ENCODE measurements around the gene RAB11A. TPM values are rescaled to one million over a fixed set of nuclear protein-coding genes. Genes with fewer than 3 reads are reported as not detected.

RAB11A gene
- total RNA-seq, 1 experiment from 2014 or later = 263 TPM

DNA sequence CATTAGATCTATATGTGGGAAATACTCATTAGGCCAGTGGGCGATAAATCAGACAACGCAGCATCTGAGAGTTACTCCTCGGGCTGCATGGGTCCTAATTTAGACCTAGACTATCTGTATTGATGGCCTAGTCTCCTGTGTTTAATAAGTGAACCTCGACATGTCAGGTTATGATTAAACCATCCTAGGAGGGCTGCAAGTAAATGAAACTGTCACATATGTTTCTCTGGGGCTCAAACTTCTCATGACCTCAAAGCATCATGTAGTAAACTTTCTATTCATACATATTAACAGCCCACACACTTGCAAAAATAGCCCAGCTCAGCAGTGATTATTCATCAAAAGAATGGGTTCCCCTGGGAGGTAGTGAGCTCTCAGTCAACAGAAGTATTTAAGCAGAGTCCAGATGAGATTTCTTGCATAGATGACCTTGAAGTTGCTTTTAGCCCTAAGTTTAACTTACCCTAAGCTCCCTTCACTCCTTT is 51.6 kb downstream of the RAB11A start:
- CTCF ChIA-PET = no interaction called here
- no peaks in the 10 kb centered on the region for H3K4me1 ChIP-seq (ENCODE audit: control insufficient read depth, insufficient read depth, low read length)
- in situ Hi-C loops (cut with HindIII; ENCODE audit: low pct_unique_long_range_greater_than_20kb, low sequenced_read_pairs) = no loop called here
- no peaks in the 10 kb centered on the region for H3K27me3 ChIP-seq (ENCODE audit: control insufficient read depth, insufficient read depth, low read length)
- no peak overlapping the region for H3K4me3 ChIP-seq (ENCODE audit: low read depth in 2 of 2, low read length in 2 of 2)
- ATAC-seq (no peak), DNase-seq (ENCODE audit: low read depth, low spot score) (no peak)
- TF ChIP-seq POLR2AphosphoS5 (IDR thresholded peaks at IDR 0.05; ENCODE audit: low read depth, low read length) (no peak), SIN3A (IDR thresholded peaks at IDR 0.05; ENCODE audit: borderline replicate concordance, insufficient read depth, low read depth, low read length) (no peak), REST (IDR thresholded peaks at IDR 0.05; ENCODE audit: insufficient read depth in 1 of 2, low read depth in 2 of 2, low read length in 1 of 2) (no peak), TCF7L2 (IDR thresholded peaks at IDR 0.05; ENCODE audit: low read depth, low read length) (no peak)
- TF ChIP-seq, protein P1, sequence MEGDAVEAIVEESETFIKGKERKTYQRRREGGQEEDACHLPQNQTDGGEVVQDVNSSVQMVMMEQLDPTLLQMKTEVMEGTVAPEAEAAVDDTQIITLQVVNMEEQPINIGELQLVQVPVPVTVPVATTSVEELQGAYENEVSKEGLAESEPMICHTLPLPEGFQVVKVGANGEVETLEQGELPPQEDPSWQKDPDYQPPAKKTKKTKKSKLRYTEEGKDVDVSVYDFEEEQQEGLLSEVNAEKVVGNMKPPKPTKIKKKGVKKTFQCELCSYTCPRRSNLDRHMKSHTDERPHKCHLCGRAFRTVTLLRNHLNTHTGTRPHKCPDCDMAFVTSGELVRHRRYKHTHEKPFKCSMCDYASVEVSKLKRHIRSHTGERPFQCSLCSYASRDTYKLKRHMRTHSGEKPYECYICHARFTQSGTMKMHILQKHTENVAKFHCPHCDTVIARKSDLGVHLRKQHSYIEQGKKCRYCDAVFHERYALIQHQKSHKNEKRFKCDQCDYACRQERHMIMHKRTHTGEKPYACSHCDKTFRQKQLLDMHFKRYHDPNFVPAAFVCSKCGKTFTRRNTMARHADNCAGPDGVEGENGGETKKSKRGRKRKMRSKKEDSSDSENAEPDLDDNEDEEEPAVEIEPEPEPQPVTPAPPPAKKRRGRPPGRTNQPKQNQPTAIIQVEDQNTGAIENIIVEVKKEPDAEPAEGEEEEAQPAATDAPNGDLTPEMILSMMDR (IDR thresholded peaks at IDR 0.05) = no peak
- H3K27ac ChIP-seq (ENCODE audit: low read length) = no peak overlapping the region
- POLR2A ChIA-PET = no interaction called here
- BruUV-seq (replicated peaks) = no TSS peak
- H3K9me3 ChIP-seq (ENCODE audit: control insufficient read depth, insufficient read depth, low read depth, low read length) = no peaks in the 10 kb centered on the region
- intact Hi-C loops (cut with micrococcal nuclease; ENCODE audit: unreplicated experiment) = no loop called here
- H3K36me3 ChIP-seq (ENCODE audit: control insufficient read depth, insufficient read depth, low read length) = no peaks in the 10 kb centered on the region

DNA sequence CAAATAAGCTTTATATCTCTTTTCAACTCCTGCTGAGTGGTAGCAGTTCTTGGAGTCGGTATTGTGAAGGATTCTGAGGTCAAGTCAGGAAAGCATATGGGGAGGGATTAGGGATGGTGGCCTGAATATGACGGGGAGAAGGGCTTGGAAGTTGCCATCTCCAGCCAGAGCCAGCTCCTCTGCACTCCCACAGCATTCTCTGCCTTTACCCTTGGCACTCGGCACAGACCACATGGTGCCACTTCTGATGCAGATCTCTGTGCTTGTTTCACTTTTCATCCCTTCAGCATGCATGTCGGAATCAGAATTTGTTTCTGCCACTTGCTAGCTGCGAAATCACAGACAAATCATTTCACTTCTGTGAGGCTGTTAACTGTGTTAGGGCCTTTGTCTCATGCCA is 52.5 kb downstream of the RAB11A start:
- Histone ChIP-seq H3K36me3 (ENCODE audit: control insufficient read depth, insufficient read depth, low read length) (no peaks in the 10 kb centered on the region), H3K9me3 (ENCODE audit: control insufficient read depth, insufficient read depth, low read depth, low read length) (no peaks in the 10 kb centered on the region), H3K4me3 (ENCODE audit: low read depth in 2 of 2, low read length in 2 of 2) (no peak overlapping the region), H3K27me3 (ENCODE audit: control insufficient read depth, insufficient read depth, low read length) (no peaks in the 10 kb centered on the region), H3K27ac (ENCODE audit: low read length) (no peak overlapping the region), H3K4me1 (ENCODE audit: control insufficient read depth, insufficient read depth, low read length) (no peaks in the 10 kb centered on the region)
- intact Hi-C loops (cut with micrococcal nuclease; ENCODE audit: unreplicated experiment) (no loop called here), in situ Hi-C loops (cut with HindIII; ENCODE audit: low pct_unique_long_range_greater_than_20kb, low sequenced_read_pairs) (no loop called here)
- ATAC-seq = no peak
- TF ChIP-seq REST (IDR thresholded peaks at IDR 0.05; ENCODE audit: insufficient read depth in 1 of 2, low read depth in 2 of 2, low read length in 1 of 2) (no peak), POLR2AphosphoS5 (IDR thresholded peaks at IDR 0.05; ENCODE audit: low read depth, low read length) (no peak), TCF7L2 (IDR thresholded peaks at IDR 0.05; ENCODE audit: low read depth, low read length) (no peak), SIN3A (IDR thresholded peaks at IDR 0.05; ENCODE audit: borderline replicate concordance, insufficient read depth, low read depth, low read length) (no peak)
- TF ChIP-seq, protein P1 (IDR thresholded peaks at IDR 0.05) = no peak
- POLR2A ChIA-PET = no interaction called here
- no TSS peak for BruUV-seq (replicated peaks)
- no peak for DNase-seq (ENCODE audit: low read depth, low spot score)
- CTCF ChIA-PET = no interaction called here

All from Panc1 (cell line).